GM21515 (cell line): Measurements from ENCODE around the gene H6PD.

Experiments used
- ATAC-seq: cut with Tn5 transposase; IDR thresholded peaks from one replicate; pipeline ENCODE4 v1.9.1; 2021; ENCODE audit not compliant: unreplicated experiment

The H6PD gene

DNA sequence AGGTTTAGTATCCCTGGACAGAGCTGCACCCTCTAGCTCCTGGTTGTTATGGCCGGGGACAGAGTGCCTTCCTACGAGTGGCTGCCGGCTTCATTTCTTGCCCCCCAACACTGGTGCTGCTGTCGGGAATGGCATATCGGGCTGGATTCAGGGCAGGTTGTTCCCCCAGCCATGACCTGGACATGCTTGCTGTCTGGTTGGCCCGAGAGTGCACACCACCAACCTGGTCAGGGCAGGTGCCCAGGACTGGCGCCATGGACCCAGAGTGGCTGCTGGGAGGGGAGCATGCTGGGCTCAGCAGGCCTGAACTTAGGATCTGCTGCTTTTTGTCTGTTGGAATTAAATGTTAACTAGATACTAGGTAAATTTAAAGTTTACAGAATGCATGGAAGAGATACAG lies 21.8 kb downstream of the H6PD start:
- ATAC-seq = no peak

DNA sequence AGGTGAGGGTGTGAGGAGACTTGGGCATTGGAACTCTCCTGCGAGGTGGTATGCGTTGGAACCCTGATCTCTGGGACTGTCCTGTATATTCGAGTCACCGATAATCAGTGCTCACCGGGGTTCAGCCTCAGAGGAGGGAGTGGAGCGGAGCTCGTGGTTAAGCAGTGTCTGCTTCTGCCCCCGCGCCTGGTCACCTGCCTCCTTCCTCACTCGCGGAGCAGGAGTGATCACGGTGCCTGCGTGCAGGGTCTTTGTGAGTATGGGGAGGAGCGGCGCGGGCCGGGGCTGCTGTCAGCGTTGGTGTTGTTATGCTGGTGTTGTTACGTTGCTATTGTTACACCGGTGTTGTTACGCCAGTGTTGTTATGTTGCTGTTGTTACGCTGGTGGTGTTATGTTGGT lies 23.3 kb downstream of the H6PD start:
- no peak for ATAC-seq

DNA sequence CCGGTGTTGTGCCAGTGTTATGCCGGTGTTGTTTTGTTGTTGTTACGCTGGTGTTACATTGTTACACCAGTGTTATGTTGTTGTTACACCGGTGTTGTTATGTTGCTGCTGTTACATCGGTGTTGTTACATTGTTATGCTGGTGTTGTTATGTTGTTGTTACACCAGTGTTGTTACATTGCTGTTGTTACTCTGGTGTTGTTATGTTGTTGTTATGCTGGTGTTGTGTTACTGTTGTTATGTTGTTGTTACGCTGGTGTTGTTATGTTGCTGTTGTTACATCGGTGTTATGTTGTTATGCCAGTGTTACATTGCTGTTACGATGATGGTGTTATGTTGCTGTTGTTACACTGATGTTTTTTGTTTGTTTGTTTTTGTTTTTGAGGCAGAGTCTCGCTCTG lies 24.1 kb downstream of the H6PD start:
- ATAC-seq = no peak

DNA sequence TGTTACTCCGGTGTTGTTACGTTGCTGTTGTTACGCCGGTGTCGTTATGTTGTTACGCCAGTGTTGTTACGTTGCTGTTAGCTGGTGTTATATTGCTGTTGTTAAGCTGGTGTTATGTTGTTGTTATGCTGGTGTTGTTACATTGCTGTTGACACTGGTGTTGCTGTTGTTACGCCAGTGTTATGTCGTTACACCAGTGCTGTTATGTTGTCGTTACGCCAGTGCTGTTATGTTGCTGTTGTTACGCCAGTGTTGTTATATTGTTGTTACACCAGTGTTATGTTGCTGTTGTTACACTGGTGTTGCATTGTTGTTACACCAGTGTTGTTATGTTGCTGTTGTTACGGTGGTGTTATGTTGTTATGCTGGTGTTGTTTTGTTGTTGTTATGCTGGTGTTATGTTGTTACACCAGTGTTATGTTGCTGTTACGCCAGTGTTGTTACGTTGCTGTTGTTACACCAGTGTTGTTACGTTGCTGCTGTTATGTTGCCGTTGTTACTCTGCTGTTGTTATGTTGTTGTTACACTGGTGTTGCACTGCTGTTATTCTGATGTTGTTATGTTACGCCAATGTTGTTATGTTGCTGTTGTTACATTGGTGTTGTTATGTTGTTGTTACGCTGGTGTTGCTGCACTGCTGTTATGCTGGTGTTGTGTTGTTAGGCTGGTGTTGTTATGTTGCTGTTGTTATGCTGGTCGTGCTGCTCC lies 25.6 kb downstream of the H6PD start:
- no peak for ATAC-seq

DNA sequence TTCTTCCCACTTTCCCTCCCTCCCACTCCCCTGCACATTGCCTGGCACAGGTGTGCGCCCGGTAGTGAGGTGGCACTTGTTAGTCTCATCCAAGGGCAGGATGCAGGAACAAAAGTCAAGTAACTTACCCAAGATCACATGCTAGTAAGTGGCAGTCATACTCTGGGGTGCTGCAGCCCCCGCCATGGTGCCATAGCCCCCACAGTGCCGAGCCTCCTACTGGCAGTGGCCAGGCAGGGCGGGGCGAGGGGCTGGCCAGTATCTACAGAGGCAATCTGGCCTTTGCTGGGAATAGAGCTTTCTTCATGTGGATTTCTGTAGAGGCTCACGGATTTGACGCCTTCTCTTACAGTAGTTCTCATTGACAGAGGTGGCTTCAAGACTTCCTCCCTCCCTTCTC lies 26.9 kb downstream of the H6PD start:
- no peak for ATAC-seq

DNA sequence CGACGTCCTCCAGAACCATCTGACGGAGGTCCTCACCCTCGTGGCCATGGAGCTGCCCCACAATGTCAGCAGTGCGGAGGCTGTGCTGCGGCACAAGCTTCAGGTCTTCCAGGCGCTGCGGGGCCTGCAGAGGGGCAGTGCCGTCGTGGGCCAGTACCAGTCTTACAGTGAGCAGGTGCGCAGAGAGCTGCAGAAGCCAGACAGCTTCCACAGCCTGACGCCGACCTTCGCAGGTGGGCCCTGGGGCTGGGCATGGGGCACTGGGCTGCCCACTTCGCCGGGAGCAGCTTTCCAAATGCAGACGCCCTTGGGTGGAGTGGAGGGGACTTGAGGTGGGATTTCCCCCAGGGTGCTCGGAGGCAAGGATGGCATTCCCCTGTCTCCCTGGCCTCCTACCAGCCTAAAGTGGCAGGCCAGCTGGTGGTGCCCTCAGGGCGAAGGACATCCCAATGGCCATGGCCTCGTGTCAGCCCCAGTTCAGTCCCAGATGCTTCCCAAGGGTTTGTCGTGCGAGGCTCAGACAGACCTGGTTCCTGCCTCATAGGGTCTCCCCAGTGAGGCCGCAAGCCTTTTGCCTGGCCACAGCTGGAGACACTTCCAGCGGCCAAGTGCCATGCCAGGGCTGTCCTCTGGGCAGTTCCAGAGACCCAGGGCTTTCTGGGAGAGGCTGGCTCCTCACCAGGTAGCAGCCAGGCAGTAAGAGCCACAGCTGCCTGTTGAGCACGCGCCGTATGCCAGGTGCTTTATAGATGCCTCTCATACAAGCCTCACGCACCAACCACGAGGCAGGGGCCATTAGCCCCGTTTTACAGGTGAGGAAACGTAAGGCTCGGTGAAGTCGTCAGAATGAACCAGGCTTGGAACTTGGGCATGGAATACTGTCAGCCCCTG lies 27.8 kb downstream of the H6PD start:
- no peak for ATAC-seq

DNA sequence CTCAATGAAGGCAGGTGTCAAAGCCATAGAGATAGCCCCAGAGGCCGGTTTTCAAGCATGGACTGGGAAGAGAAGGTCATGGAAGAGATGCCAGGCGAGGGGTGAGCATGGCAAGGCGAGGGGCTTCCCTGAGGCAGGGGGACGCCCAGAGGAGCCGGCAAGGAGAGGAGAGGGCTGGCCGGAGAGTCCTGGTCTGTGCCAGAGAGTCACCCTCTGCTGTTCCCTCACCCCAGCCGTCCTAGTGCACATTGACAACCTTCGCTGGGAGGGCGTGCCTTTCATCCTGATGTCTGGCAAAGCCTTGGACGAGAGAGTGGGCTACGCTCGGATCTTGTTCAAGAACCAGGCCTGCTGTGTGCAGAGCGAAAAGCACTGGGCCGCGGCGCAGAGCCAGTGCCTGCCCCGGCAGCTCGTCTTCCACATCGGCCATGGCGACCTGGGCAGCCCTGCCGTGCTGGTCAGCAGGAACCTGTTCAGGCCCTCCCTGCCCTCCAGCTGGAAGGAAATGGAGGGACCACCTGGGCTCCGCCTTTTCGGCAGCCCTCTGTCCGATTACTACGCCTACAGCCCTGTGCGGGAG lies 28.8 kb downstream of the H6PD start:
- ATAC-seq = no peak

DNA sequence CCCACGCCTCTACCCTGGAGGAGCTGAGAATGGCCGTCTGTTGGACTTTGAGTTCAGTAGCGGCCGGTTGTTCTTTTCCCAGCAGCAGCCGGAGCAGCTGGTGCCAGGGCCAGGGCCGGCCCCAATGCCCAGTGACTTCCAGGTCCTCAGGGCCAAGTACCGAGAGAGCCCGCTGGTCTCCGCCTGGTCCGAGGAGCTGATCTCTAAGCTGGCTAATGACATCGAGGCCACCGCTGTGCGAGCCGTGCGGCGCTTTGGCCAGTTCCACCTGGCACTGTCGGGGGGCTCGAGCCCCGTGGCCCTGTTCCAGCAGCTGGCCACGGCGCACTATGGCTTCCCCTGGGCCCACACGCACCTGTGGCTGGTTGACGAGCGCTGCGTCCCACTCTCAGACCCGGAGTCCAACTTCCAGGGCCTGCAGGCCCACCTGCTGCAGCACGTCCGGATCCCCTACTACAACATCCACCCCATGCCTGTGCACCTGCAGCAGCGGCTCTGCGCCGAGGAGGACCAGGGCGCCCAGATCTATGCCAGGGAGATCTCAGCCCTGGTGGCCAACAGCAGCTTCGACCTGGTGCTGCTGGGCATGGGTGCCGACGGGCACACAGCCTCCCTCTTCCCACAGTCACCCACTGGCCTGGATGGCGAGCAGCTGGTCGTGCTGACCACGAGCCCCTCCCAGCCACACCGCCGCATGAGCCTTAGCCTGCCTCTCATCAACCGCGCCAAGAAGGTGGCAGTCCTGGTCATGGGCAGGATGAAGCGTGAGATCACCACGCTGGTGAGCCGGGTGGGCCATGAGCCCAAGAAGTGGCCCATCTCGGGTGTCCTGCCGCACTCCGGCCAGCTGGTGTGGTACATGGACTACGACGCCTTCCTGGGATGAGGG lies 29.7 kb downstream of the H6PD start:
- ATAC-seq = no peak

DNA sequence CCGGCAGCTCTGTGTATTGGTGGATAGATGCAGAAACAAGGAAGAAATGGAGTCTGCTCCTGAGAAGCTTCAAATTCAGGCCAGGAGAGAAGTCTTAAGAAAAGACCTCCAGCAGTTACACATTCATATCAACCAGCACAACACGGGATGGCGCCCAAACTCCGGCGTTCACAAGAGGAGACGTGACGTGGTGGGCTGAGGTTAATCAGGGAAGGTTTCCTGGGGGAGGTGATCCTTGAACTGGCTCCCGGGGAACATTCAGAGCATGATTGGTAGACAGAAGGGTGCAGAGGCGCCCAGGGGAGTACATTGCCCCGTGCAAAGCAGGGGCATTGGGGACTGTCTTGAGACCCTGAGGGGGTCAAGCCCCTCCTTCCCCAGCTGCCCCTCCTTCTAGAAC lies 30.5 kb downstream of the H6PD start:
- no peak for ATAC-seq

DNA sequence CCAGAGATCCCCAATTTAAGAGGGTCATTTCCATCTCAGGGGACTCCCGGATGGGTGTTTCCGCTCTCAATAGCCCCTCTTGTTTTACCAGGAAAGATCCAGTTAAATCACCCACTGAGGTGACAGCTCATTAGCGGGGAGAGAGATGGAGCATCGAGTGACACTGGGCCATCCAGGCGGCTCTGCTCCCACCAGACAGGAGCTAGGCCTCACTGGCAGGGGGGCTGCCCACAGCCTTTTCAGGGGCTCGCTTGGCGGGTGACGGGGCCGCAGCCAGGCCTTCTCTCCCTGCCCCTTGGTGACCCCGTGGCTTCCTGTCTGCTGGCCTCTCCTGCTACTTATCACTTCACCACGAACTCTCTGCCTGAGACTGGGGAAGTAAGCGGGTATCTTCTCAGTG lies 31.4 kb downstream of the H6PD start:
- ATAC-seq = no peak

DNA sequence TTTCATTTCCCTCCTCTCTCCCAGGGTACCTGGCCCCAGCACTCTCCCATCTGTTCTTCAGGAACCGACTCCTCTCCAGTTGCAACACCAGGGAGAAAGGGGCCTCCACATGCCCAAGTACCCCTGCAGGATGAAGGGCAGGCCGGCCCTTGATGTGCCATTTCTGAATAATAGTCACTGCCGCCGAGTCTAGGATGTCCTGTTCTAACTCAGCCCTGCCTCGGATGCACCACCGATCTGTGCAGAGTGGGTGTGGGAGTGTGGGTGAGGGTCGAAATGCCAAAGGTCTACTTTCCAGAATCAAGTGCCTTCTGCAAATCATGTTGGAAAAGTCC lies 32.7 kb downstream of the H6PD start:
- no peak for ATAC-seq

DNA sequence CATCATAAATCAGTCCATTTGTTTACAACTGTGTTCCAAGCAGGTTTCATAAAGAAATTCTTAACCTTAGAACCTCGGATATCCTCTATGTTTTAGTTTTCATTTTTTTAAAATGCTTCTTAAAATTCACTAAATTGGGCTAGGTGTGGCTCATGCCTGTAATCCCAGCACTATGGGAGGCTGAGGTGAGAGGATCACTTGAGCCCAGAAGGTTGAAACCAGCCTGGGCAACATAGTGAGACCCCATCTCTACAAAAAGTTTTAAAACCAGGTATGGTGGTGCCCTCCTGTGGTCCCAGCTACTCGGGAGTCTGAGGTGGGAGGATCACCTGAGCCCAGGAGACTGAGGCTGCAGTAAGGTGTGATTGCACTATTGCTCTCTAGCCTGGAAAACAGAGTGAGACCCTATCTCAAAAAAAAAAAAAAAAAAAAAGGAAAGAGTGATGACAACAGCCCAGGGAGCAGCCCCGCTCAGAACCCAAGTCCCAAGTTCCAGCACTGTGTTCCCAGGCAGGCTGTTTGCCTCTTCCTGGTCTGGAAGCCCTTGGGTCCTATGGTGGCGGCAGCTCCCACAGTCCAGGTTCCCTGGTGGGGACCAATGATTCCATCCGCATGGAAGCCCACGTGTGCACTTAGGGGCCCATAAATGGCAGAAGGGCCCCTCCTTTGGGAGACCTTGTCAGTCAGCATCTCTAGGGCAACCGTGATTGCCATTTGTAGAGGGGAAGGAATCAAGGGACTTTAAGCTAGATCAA lies 33.4 kb downstream of the H6PD start:
- no peak for ATAC-seq

DNA sequence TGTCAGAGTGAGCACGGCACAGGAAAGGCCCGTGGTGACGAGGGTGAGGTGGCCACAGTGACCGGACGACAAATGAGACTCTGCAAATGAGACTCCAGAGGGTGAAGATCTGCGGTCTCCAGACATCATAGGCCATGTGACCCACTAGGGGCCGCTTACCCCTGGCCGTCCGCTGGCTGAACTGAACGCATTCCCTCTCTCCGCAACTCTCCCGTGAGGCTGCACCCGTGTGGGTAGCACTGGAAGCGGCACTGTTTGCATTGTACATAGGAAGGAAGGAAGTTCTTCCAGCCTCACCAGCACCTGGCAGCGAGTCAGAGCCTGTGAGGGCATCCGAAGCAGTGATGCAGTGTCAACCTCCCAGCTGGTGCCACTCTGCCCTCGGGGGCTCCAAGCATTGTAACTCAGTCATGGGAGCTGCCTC lies 34.5 kb downstream of the H6PD start:
- no peak for ATAC-seq

DNA sequence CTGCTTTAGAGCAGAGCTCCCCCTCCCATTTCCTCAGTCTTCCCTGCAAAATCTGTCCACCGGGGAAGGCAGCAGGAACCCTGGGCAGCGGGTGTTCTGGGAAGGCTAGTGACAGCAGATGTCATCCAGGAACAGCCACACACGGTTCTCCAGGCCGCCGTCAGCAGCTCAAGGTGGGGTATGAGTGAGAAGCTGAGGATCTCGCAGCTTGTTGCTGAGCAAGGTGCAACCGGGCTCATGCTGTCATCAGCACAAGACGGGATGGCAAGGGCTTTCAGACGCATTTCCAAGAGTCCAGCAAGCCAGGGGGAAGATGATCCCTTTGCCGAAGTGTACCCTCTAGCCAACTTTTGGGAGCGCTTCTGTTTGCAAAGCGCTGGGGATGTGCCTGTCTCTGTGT lies 35.1 kb downstream of the H6PD start:
- ATAC-seq = no peak

DNA sequence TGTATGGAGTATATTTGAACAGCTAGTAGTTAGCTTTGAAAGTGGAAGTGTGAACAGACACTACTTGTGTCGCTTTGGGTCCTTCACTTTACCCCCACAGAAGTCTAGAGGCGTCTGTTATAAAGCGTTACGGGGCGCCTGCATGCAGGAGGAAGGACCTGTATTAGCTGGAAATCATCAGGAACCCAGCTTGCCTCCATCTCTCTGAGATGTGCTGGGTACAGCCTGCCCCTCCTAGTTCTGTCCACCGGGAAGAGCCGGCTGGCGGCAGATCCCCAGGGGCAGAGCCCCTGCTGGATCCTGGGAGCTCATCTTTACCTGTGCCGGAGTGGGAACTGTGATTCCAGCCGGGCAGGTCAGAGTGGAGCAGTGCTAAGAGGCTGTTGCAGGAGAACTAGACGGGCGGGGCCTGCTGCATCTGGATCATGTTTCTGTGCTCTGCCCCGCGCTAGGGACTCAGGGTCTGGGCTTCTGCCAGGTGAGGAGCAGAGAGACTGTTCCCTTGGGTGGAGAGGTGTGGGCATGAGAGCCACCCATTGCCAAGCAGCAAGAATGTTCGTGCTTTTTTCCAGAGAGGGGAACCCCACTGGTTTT lies 35.8 kb downstream of the H6PD start:
- no peak for ATAC-seq

DNA sequence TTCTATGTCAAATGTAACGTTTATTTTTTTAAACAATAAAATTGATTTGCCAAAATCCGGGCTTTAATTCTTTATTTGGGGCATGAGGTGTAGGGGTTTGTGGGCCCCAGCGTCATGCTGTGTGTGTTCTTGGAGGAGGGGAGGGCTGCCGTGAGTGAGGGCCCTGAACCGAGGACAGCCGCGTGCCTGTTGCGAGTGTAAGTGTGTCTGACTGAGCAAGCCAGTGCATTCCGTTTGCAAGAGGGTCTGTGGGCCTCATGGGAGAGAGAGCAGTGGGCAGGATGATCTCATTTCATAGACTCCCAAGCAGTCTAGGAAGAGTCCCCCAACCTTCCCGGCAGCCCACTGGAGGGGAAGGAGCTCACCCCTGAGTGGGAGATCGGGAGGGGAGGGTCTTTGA lies 36.7 kb downstream of the H6PD start:
- ATAC-seq = no peak

DNA sequence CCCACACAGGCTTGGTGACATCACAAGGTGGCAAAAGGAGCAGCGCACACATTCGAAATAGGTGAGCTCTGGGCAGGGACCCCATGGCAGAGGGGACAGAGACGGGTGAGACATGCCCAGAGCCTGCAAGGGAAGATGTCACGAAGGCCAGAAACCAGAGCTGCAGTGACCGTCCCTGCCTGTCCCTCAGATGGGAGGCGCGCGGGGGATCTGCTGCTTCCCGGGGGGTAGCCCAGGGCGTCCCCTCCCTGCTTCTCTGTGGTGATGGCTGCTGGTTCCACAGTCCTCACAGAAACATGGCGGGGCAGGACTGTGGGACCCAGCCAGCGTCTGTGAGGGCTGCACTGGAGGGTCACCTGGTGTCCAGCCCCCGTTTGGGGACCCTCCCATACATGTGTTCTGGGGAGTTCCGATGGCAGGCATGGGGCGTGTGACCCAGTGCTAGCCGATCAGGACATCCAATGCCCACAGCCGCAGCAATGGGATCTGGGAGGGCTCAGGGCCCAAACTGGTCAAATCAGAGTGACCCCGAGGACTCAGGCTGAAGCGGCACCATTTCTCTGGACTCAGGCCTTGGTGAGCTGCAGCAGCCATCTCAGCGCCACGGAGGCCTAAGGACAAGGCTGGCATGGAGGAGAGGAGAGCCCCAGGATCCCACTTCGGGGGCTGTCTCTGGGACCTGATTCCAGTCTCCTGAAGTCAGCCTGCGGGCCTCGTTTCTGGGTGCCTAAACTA lies 37.5 kb downstream of the H6PD start:
- no peak for ATAC-seq

DNA sequence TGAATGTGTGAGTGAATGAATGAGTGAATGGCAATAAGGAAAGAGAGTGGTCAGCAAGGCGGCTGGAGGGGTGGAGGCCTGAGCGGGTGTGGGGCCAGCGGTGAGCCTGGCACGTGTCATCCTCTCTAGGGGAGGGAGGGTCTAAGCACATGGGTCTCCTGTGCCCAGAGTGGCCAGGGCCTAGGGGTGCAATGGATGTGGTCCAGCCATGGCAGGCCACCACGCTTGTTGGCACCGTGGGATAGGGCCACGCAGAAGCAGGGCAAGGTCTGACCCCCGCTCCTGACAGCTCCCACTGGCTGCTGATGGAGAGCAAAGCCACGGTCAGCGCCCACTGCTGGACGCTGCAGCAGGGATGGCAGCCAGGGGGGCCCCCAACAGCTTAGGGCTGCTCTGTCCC lies 38.6 kb downstream of the H6PD start:
- ATAC-seq = no peak

DNA sequence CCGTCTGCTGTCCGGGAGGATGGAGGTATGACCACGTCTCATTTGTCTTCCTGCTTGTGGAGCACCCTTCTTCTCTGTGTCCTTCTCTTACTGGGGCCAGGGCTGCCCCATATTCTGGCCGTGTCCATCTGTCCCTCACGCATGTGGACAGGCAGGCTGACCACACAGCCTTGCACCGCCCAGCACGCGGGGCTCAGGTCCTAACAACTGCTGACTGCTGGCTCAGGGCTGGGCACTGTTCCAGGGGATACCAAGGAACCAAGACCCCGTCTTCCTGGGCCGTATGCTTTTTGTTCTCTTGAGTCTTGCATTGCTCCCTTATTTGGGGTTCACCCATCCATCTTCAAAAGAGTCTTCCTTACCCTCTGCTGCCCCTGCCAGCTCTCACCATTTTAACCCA lies 40.6 kb downstream of the H6PD start:
- ATAC-seq = no peak
